A673 (cell line): ENCODE results near the gene CYSTM1. TPM values are rescaled to one million over a fixed set of nuclear protein-coding genes. Genes with fewer than 3 reads are reported as not detected.

Source experiments
- BruUV-seq: library from RNA; stranded (reverse); fragments of 400-500 nt; replicated peaks from 2 replicates; lab custom pipeline; 2021; lab: Mats Ljungman, UMichigan
- CTCF ChIA-PET: fragments of 300-600 bp; sonication (Branson Sonifier 250); formaldehyde crosslinking; loops from one replicate; lab custom pipeline; 2022; ENCODE audit warnings: antibody characterized with exemption; lab: Charles Lee
- POLR2A ChIA-PET: fragments of 300-600 bp; sonication (Branson Sonifier 250); formaldehyde crosslinking; loops from one replicate; lab custom pipeline; 2022; ENCODE audit warnings: antibody characterized with exemption; ENCODE audit not compliant: low non-redundant PET; lab: Charles Lee
- DNase-seq: peaks from one replicate; pipeline ENCODE4 v3.0.0-alpha.2; 2015; ENCODE audit warnings: low spot score
- H3K27ac ChIP-seq: fragments of 200-600 bp; sonication (generic); 2 replicates; pipeline ENCODE4 v1.5.1; 2016; ENCODE audit warnings: mixed run types, low read depth, mild to moderate bottlenecking, mixed read lengths, antibody characterized with exemption, low read length; ENCODE audit not compliant: poor library complexity, severe bottlenecking
- H3K27me3 ChIP-seq: fragments of 200-600 bp; sonication (generic); replicated peaks from 2 replicates; pipeline ENCODE4 v1.6.1; 2017; ENCODE audit warnings: mixed run types, low read depth, mild to moderate bottlenecking, mixed read lengths, antibody characterized with exemption, low read length; ENCODE audit not compliant: insufficient read depth, poor library complexity
- H3K36me3 ChIP-seq: fragments of 200-600 bp; sonication (generic); 2 replicates; pipeline ENCODE4 v1.6.1; 2016; ENCODE audit warnings: mixed run types, mild to moderate bottlenecking, mixed read lengths, antibody characterized with exemption, low read length; ENCODE audit not compliant: insufficient read depth, poor library complexity, severe bottlenecking
- H3K4me1 ChIP-seq: fragments of 200-600 bp; sonication (generic); 2 replicates; pipeline ENCODE4 v1.6.1; 2017; ENCODE audit warnings: mixed run types, mild to moderate bottlenecking, mixed read lengths, antibody characterized with exemption, low read length; ENCODE audit not compliant: insufficient read depth, poor library complexity, severe bottlenecking
- H3K4me3 ChIP-seq: fragments of 200-600 bp; sonication (generic); 2 replicates; pipeline ENCODE4 v1.5.1; 2016; ENCODE audit warnings: low read depth, mixed run types, mild to moderate bottlenecking, mixed read lengths, low read length; ENCODE audit not compliant: poor library complexity, severe bottlenecking
- H3K9me3 ChIP-seq: fragments of 200-600 bp; sonication (generic); 2 replicates; pipeline ENCODE4 v1.6.1; 2016; ENCODE audit warnings: mixed run types, low read depth, mild to moderate bottlenecking, mixed read lengths, antibody characterized with exemption, low read length; ENCODE audit not compliant: poor library complexity, severe bottlenecking
- EZH2 ChIP-seq: fragments of 200-600 bp; sonication (generic); IDR thresholded peaks from 2 replicates; pipeline ENCODE4 v1.6.1; 2017; ENCODE audit warnings: borderline replicate concordance, low read depth, mild to moderate bottlenecking, mixed read lengths, antibody characterized with exemption, low read length; ENCODE audit not compliant: poor library complexity, severe bottlenecking
- intact Hi-C: fragments of 100-400 bp; cut with micrococcal nuclease; formaldehyde crosslinking; loops from one replicate; pipeline ENCODE4 v1.10.0; 2022; ENCODE audit not compliant: unreplicated experiment
- total RNA-seq: library from RNA; stranded (reverse); gene quantifications from 2 replicates; pipeline ENCODE4 v1.2.3, GENCODE V29; 2021
- TF ChIP-seq, protein P1 (sequence below): fragments of 300-800, 200-600 bp; sonication (generic); conservative IDR thresholded peaks from 2 replicates; pipeline ENCODE4 v1.5.1; 2017; ENCODE audit warnings: low read depth, mild to moderate bottlenecking, antibody characterized with exemption, low read length, moderate library complexity, mixed read lengths

Gene CYSTM1
- total RNA-seq, 1 experiment from 2014 or later, result 35.5 TPM

GRCh38 chr5:140205216-140205615 is 30.2 kb downstream of the CYSTM1 start:
- intact Hi-C loops, result no loop called here
- ChIA-PET CTCF (no interaction called here), POLR2A (no interaction called here)
- H3K9me3 ChIP-seq, result no peaks in the 10 kb centered on the region
- no peaks in the 10 kb centered on the region for H3K36me3 ChIP-seq
- DNase-seq, result no peak
- no peaks in the 10 kb centered on the region for H3K27me3 ChIP-seq
- no peak overlapping the region for H3K4me3 ChIP-seq
- no peak for TF ChIP-seq EZH2
- TF ChIP-seq, protein P1, sequence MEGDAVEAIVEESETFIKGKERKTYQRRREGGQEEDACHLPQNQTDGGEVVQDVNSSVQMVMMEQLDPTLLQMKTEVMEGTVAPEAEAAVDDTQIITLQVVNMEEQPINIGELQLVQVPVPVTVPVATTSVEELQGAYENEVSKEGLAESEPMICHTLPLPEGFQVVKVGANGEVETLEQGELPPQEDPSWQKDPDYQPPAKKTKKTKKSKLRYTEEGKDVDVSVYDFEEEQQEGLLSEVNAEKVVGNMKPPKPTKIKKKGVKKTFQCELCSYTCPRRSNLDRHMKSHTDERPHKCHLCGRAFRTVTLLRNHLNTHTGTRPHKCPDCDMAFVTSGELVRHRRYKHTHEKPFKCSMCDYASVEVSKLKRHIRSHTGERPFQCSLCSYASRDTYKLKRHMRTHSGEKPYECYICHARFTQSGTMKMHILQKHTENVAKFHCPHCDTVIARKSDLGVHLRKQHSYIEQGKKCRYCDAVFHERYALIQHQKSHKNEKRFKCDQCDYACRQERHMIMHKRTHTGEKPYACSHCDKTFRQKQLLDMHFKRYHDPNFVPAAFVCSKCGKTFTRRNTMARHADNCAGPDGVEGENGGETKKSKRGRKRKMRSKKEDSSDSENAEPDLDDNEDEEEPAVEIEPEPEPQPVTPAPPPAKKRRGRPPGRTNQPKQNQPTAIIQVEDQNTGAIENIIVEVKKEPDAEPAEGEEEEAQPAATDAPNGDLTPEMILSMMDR, result no peak
- no peak overlapping the region for H3K27ac ChIP-seq
- BruUV-seq, result no TSS peak
- peaks cover 7% of the 10 kb centered on the region for H3K4me1 ChIP-seq

GRCh38 chr5:140205952-140206351 is 31.0 kb downstream of the CYSTM1 start:
- no TSS peak for BruUV-seq
- Histone ChIP-seq H3K36me3 (no peaks in the 10 kb centered on the region), H3K27me3 (no peaks in the 10 kb centered on the region), H3K27ac (no peak overlapping the region), H3K4me1 (peaks cover 7% of the 10 kb centered on the region), H3K9me3 (no peaks in the 10 kb centered on the region), H3K4me3 (no peak overlapping the region)
- CTCF ChIA-PET, result interaction anchor here (0.7 kb wide), 1 partner anchor 31 kb away, joined by 10 read pairs; no protein-coding TSS in a partner anchor
- TF ChIP-seq EZH2, result no peak
- TF ChIP-seq, protein P1, result no peak
- DNase-seq, result no peak
- intact Hi-C loops, result no loop called here
- POLR2A ChIA-PET, result no interaction called here

GRCh38 chr5:140207250-140207964 is 32.4 kb downstream of the CYSTM1 start:
- ChIA-PET POLR2A (no interaction called here), CTCF (interaction anchor here (1.1 kb wide), 1 partner anchor 240 kb away, joined by 3 read pairs; no protein-coding TSS in a partner anchor)

More at GRCh38 chr5:140207250-140207964, 32.4 kb downstream of the CYSTM1 start:
- intact Hi-C loops, result no loop called here
- H3K27ac ChIP-seq, result no peak overlapping the region
- peaks cover 7% of the 10 kb centered on the region for H3K4me1 ChIP-seq
- BruUV-seq, result no TSS peak
- H3K27me3 ChIP-seq, result no peaks in the 10 kb centered on the region
- TF ChIP-seq EZH2, result no peak
- TF ChIP-seq, protein P1, result no peak
- no peak overlapping the region for H3K4me3 ChIP-seq
- H3K36me3 ChIP-seq, result no peaks in the 10 kb centered on the region
- H3K9me3 ChIP-seq, result no peaks in the 10 kb centered on the region
- DNase-seq, result no peak
